COR-L47 (cell line): ENCODE data around the gene RRP1.
A peak's percentile ranks its signal among the peaks of the same experiment; 100 is the strongest.
"Not testable (repeated sequence)": the region's sequence is repeated elsewhere in the genome, so short reads cannot be mapped to it uniquely, and the experiment has no call there.

Source experiments
- DNase-seq: peaks from one replicate; lab custom pipeline; 2025; lab: John Stamatoyannopoulos, UW

RRP1 gene

DNA sequence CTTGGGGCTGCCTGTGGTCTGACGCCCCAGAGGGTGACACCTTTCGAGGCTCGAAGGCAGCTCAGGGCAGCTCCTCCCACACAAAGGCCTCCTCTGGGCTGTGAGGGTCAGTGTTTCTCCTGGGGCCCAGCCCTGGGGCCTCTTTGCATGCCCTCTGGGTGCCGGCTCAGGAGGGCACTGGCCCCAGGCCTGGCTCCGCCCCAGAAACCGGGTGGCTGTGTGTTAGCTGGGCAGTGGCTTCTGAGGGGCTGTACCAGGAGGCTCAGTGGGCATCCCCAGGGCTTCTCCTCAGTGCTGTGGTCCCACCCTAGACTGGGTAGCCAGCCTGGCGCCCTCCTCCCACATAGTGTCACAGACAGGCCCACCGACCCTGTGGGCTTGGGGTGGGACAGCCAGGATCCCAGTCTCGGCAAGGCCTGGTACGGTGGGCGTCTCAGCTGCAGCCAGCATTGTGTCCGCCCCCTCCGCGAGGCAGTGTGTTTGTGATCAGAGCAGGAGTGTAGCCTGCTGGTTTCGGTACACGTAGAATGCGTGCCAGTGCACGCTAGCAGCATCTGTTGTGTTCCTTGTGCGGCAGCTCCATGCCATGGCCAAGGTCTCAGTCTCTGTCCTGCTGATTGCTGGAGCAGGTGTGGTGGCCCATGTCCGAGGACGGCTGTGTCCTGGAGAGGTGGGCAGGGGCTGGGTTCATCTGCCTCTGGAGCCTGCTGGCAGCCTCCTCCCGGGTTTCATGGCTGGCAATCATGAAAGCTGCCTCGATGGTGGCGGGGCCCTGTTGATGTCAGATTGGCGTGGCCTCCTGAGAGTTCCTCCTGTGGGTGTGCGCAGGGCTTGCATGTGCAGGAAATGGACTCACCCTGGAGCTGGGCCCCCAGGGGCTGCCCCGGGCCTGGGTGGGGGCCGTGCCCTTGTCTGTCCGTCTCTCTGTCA is 28.0 kb downstream of the RRP1 start:
- no peak for DNase-seq

DNA sequence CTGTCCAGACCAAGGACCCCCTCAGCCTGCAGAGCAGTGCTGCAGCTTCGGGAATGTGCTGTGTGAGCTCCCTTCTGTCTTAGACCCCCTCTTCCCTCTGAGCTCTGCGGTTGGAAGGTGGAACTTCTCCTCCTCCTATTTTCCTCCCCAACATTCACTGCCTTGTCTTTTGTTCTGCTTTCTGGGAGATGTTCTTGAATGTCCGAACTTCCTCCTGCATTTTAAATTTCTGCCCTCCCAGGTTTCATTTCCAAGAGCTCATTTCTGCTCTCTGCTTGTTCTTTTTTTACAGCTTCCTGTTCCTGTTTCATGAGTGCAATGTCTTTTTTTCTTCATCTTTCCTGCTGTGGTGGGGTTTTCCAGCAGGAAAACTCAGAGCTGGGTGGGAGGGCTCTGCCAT is 29.3 kb downstream of the RRP1 start:
- DNase-seq = no peak

DNA sequence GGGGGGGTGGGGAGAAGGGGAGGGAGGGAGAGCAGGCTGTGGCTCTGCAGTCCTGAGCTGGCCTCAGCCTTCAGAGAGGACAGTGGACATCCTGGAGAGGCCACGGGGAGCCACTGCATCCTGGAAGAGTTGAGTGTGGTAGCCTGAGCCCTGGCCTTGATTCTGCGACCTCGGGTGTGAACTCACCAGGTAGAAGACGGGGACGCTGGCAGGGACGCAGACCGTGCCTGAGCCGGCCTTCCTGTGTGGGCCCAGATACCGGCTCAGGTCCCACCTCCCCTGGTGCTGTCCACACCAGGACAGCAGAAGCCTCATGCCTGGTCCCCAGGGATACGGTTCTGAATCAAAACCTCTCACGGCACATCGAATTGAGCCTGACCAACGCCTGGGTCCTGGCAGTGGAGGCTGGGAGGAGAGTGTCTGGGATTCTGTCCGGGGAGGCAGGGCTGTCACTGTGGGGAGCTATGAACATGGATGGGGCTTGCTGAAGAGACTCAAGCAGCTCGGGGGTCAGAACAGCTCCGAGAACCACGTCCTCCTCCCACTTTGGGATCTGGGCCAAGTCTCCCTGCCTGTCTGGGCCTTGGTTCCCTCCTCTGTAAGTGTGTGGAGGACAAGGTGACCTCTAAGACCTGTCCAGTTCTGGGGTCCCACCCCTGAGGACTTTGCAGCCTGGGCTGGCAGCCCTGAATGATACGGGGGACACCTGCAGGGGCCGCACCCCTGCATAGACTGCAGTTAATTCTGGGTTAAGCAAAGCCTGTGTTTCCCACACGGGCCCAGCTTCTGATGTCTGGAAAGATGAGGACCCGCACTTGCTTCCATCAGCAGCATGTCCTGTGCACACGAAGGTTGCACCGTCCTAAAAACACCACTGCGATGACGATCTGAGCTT is 30.4 kb downstream of the RRP1 start:
- no peak for DNase-seq

DNA sequence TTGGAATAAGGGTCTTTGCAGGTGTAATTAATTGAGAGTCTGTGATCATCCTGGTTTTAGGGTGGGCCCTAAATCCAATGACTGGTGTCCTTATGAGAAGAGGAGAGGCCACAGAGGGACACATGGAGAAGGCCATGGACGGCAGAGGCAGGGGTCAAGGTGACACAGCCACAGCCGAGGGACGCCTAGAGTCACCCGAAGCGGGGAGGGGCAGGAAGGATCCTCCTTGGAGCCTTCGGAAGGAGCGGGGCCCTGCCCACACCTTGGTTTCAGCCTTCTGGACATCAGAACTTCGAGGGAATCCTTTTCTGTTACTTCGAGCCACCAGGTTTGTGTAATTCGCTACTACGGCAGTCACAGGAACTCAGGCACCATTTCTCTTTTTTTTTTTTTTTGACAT is 31.1 kb downstream of the RRP1 start:
- DNase-seq = no peak

DNA sequence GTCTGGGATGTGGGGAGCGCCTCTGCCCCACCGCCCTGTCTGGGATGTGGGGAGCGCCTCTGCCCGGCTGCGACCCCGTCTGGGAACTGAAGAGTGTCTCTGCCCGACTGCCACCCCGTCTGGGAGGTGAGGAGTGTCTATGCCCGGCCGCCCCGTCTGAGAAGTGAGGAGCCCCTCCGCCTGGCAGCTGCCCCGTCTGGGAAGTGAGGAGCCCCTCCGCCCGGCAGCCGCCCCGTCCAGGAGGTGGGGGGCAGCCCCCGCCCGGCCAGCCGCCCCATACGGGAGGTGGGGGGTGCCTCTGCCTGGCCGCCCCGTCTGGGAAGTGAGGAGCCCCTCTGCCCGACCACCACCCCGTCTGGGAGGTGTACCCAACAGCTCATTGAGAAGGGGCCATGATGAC is 32.8 kb downstream of the RRP1 start:
- not testable (repeated sequence) for DNase-seq

DNA sequence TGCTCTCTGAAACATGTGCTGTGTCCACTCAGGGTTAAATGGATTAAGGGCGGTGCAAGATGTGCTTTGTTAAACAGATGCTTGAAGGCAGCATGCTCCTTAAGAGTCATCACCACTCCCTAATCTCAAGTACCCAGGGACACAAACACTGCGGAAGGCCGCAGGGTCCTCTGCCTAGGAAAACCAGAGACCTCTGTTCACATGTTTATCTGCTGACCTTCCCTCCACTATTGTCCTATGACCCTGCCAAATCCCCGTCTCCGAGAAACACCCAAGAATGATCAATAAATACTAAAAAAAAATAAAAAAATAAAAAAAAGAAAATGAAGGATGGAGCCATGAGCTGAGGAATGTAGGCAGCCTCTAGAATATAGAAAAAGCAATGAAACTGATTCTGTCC is 33.4 kb downstream of the RRP1 start:
- not testable (repeated sequence) for DNase-seq

DNA sequence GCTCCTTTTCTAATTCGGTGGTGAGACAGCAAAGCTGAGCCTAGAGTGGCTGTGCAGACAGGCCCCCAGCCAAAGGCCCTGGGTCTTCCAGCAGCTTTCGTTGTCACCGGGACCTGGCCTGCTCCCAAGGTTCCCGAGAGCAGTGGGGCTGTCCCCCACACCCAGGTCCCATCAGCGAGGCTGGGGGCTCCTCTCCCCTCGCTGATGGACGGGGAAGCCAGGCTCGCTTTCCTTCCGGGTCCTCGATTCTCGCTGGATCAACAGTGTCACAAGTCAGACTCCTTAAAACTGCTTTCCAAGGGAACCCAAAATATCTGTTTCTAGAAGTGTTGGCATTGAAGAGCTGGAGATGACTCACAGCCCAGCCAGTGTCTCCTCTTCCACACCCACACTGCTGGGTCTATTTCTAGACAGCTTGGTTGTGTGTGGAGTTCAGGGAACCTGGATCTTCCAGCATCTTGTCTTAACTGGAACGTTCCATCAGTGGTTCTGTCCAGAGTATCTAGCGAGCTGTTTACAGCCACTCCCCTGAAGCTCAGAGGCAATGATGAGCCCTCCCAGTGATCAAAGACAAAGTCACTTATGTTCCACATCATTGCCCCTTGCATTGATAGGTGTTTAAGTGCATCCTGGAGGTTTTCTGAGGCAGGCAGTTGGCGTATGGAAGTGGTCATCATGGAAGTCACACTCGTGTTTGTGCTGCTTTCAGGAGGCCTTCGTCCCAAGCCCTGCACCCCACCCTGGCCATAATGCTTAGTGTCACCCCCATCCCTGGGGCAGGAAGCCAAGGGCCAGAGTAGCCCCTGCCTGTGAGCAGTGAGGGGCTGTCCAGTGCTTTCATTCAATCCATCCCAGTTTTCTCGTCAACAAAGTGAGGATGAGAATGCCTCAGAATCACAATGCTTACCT is 35.2 kb downstream of the RRP1 start:
- no peak for DNase-seq

DNA sequence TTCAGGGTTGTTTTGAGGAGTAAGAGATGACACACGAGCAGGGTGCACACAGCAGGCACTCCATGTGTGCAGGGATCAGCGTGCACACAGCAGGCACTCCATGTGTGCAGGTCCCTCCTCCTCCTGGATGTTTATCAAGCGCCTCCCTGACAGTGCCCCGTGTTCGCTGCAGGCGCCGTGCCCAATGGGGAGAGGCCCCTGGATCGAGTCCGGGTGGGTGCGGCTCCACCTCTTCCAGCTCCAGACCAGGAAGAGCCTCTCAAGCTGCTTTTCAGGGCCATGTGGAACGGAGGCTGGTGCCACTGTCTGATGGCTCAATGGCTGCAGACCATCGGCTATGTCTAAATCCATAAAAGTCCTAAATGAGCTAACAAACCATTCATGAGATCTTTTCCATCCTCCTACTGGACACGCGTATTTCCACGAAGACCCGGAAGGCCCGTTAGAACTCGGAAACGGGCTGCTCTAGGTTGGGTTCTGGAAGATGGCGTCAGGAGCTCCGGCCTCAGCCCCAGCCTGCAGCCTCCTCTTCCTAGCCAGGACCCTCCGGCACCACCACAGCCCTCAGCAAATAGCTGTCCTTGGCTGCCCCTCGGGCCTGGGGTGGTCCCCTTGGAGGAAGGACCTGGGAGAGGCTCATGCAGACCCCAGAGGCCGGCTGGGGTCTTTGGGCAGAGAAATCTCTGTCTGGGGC is 36.0 kb downstream of the RRP1 start:
- DNase-seq = no peak

DNA sequence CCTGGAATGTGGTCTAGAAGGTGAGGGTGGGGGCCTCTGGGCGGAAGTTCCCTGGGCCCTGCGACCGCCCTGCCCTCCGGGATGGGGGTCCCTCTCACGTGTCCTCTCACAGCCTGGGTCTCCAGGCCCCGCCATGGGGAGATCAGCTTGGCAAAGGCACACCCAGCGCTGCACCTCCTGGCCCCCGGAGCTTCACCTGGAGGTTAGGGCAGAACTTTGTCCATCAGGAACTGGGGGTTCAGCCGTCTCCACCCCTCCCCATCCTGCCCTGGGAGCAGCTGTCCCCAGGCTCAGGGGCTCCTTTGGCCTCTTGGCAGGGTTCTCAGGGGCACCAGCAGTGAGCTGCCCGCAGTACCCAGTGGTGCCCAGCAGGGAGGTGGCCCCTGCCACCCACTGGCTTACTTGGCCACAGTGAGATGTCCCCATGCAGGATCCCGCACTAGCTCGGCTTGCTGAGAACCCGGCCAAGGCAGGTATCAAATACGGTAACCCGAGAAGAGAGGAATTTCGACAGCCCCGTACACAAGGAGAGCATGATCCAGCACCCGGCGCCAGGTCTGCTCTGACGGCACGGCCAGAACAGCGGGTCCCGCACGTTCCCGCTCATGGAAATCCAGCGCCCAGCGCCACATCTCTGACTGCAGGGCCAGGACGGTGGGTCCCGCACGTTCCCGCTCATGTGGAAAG is 36.7 kb downstream of the RRP1 start:
- DNase-seq = no peak

DNA sequence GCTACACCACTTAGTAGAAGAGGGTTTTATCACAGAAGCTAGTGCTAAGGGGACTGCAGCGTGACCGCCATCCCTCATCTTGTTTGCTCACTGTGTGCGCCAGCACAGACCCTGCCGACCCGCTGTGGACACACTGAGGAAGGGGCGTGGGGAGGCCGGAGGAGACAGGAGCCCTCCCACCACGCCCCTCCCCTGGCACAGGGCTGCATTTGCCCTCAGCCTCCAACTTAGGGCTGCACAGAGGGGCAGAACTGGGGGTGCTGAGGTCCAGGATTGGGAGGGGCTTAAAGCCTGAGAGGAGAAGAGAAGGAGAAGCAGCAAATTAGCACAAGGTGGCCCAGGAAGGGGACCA is 37.2 kb downstream of the RRP1 start:
- no peak for DNase-seq

DNA sequence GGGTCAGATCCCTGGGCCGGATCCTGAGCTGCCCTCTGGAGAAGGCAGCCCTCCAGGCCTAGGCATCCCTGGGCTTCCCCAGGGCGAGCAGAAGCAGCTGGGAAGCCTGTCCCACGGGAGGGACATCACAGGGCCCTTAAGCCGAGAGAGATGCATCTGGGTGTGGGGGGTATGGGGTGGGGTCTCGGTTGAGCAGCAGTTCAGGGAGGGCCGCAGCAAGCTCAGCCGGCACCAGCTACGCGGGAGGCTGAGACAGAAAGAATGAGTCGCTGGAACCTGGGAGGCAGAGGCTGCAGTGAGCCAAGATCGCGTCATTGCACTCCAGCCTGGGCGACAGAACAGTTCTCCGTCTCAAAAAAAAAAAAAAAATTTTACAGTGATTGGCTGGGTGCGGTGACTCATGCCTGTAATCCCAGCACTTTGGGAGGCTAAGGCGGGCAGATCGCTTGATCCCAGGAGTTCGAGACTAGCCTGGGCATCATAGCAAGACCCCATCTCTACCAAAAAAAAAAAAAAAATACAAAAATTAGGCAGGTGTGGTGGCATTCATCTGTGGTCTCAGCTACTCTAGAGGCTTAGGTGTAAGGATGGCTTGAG is 37.7 kb downstream of the RRP1 start:
- DNase-seq = no peak

DNA sequence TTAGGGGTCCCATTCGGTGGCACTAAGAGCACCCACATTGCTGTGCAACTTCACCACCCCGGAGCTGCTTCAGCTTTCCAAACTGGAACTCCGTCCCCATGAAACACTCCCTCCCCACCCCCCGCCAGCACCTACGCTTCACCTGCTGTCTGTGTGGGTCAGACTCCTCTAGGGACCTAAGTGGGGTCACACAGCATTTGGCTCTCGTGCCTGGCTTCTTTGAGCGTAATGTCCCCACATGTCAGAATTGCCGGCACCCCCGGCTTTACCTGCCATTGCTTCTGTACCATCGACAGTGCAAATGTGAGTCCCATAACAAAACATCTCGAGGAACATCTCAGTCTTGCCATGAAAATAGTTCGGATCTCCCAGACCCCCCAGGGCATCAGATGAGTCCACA is 39.8 kb downstream of the RRP1 start:
- DNase-seq = no peak

DNA sequence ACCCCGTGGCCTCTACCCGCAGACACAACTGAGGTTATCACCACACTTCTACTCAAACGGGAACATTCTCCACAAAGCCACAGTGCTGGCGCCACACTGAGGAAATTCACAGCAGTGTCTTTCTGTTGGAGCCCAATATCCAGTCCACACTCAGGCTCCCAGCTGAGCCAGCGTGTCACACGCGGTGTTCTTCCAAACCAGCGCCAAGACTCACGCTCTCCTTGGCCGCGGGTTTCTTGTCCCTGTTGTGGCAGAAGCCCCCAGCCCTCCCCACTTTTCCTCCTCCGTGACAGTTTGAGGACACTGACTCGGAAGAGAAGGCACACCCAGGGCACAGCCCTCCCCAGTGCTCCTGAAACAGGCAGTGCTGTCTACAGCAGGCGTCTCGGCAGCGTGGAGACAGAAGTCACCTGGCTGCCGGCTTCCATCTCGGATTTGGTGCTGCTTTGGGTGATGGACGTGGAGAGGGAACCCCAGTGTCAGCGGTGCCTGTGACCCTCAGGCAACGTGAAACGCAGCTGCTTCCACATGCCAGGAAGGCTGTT is 40.3 kb downstream of the RRP1 start:
- no peak for DNase-seq

DNA sequence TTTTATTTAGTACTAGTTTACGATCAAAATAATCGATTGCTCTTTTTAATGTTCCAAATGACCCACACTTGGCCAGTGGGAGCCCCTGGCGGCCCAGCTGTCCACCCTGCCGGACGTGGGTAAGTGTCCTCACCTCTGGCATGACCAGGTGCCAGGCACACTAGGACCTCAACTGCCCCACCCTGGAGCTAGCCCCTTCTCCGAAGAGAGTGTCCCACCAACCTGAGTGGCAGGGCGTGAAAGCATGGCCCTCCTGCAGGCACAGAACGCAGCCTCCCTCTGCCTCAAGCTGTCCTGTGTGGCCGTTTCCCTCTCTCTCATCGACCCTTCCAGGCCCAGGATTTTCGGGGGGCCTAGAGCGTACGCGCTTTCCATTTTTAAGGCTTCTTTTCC is 42.8 kb downstream of the RRP1 start:
- no peak for DNase-seq

DNA sequence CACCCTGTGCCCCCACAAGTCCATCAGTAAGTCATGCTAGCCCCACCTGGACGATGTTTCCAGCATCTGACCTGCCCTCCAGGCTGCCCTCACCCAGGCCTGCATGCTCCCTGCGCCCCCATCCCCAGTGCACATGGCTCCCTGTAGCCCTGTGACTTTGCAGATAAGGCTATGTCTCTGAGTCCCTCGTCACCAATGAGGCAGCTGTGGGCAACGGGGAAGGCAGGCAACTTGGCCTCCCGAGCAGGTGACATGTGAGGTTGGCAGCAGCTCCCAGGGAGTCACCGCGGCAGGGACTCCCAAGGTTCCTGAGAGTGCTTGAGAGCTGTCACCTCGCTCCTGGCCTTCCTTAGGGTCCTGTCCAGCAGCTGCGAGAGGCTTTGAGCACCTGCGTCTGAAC is 43.3 kb downstream of the RRP1 start:
- no peak for DNase-seq

DNA sequence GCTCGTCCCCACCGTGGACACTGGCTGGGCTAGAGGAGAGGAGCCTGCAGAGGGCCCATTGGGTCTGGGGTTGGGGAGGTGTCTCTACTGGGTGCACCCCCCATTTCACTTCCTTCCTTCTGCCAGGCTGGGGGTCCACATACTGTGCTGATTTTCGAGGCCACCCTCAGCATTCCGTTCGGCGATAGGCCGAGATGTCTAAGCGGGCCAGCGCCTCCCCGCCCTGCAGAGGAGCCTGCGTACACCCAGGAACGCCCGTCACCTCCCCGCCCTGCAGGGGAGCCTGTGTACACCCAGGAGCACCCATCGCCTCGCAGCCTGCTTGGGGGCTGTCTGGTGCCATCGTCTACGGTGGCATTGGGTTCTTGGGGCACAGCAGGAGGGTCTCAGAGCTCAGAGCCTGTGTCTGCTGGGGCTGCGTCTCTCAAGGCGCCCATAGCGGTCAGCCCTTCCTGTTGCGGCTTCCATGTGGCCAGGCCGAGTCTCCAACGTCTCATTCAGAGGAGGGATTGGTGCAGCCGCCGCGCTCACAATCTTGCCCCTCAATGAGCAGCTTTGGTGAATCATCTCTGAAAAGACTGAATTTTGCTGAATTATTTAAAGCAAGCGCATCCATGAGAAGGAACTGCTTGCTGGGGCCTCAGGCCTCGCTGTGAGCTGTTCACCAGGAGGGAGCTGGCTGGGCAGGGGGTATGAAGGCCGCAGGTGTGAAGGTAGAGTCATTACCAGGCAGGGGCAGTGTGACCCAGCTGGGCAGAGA is 44.9 kb downstream of the RRP1 start:
- no peak for DNase-seq

DNA sequence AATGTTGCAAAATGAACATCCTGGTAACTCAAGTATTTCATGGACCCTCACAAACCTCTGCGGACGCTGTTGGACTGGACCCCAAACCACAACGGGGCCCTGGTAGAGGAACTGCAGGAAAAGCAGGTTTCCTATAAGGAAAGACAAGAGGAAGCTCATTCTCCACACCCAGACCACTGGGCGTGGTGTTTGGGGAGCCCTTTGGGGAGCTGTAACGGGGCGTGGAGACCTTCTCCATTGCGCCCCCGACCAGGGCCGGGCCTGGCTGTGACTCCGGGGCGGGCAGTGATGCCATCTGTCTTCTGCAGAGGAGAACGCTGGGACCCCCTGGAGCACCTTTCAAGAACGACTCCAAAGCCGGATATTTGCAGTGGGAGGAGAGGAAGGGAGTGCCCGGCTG is 45.7 kb downstream of the RRP1 start:
- DNase-seq = peak; percentile 57

DNA sequence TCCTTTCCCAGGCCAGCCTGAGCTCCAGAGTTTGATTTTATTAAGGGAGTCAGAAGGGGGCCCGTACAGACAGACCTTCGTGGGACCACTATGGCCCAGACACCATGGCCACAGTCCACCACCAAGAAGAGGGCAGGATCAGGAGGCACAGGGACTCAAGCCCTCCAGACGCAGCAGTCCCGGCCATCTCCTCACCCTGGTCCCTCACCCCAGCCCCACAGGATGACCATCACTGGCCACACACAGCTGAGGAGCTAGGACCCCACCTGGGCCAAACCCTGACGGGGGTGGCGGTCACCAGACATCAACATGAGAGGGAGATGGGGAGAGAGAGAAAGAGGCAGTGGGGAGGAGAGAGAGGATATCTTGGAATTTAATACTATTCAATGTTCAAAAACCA is 46.5 kb downstream of the RRP1 start:
- no peak for DNase-seq

DNA sequence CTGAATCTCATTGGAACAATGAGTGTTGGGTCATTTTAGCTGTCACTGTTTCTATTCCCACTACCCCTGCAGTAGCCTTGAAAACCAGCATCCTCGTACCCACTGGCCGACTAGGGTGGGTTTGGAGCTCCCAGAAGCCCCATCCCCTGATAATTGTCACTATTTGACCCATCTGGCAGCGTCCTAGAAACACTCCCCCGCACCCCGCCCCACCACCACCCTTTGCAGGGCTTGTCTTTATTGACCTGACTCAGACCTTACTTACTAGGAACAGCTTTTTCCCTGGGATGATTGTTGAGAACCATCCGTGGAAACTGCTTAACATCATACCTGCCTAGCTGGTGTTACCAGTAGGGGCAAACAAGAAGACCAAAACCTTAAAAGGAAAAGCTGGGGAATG is 47.2 kb downstream of the RRP1 start:
- no peak for DNase-seq
